ENCODE results near the gene TALDO1. TPM values are rescaled to one million over a fixed set of nuclear protein-coding genes. Genes with fewer than 3 reads are reported as not detected.

The TALDO1 gene
- total and polyA plus RNA-seq, 2 of the 8 experiments (the other 6 are each of a cell fraction or from before 2014, with no cell fraction given) = 265 to 308 TPM

DNA sequence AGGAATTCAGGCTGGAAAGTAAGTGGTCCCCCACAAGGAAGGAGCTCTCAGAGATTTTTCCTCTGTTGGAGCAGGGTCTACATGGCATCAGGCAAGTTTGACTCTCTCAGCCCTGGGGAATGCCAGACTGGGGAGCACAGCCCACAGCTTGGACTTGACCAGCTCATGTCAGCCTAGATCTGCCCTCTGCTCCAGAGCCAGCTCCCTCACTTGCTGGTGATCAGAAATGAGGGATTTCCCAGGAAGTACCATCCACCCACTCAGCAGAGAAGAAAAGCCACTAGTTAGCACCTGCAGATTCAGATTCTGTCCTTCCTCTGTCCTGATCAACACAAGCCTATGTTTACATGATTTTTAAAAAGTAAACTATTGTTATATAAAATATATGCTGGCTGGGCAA lies 13.0 kb downstream of the TALDO1 start (continued):
- TF ChIP-seq CHD7 (IDR thresholded peaks at IDR 0.05; ENCODE audit: insufficient replicate concordance, low read length) = no peak
- TF ChIP-seq MAX (IDR thresholded peaks at IDR 0.05) = no peak
- TF ChIP-seq JUND (IDR thresholded peaks at IDR 0.05; ENCODE audit: low read length) = no peak
- TF ChIP-seq TCF12 (IDR thresholded peaks at IDR 0.05; ENCODE audit: low read depth, low read length) = no peak
- TF ChIP-seq HDAC2 (IDR thresholded peaks at IDR 0.05; ENCODE audit: borderline replicate concordance in 1 of 2, low read depth in 2 of 2, low read length in 2 of 2) = no peak
- TF ChIP-seq SRF (IDR thresholded peaks at IDR 0.05; ENCODE audit: low read depth, low read length) = no peak
- no peak for TF ChIP-seq JUN (IDR thresholded peaks at IDR 0.05; ENCODE audit: low read depth, low read length)
- no peak for TF ChIP-seq SAP30 (IDR thresholded peaks at IDR 0.05; ENCODE audit: insufficient read depth, insufficient replicate concordance, low read length)
- TF ChIP-seq GTF2F1 (IDR thresholded peaks at IDR 0.05; ENCODE audit: borderline replicate concordance, low read depth, low read length) = no peak

Data from H1 (cell line).